ENCODE results near the gene GSTM5.
"Not testable (repeated sequence)": the region's sequence is repeated elsewhere in the genome, so short reads cannot be mapped to it uniquely, and the experiment has no call there.

Gene GSTM5

DNA sequence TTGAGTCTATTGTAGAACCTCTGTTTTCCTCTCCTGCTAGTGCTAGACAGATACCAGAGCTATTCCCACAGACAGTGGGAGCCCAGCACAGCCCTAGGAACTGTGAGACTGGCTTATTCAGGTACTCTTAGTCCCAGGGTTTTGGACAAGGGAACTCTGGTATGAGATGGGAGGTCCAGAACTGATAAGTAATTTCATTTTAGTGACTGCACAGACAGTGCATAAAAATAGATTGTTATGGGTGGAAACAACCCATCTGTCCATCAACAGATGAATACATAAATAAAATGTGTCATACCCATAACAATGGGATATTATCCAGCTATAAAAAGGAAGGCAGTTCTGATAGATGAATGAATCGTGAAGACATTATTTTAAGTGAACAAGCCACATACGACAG is 42.7 kb downstream of the GSTM5 start:
- no peak for TF ChIP-seq CTCF (IDR thresholded peaks at IDR 0.05; ENCODE audit: low read depth, low read length)
- DNase-seq (ENCODE audit: low read depth, low spot score) = no peak
- no peak overlapping the region for H3K4me3 ChIP-seq (ENCODE audit: low read depth, low read length)
- in situ Hi-C loops (cut with HindIII; ENCODE audit: low sequenced_read_pairs) = no loop called here

- in situ Hi-C loops (cut with HindIII; ENCODE audit: low sequenced_read_pairs); DNase-seq (ENCODE audit: low read depth, low spot score); H3K4me3 ChIP-seq (ENCODE audit: low read depth, low read length): not testable (repeated sequence)
These were observed 44.3 kb downstream of the GSTM5 start for GRCh38 chr1:109756325-109756724.

DNA sequence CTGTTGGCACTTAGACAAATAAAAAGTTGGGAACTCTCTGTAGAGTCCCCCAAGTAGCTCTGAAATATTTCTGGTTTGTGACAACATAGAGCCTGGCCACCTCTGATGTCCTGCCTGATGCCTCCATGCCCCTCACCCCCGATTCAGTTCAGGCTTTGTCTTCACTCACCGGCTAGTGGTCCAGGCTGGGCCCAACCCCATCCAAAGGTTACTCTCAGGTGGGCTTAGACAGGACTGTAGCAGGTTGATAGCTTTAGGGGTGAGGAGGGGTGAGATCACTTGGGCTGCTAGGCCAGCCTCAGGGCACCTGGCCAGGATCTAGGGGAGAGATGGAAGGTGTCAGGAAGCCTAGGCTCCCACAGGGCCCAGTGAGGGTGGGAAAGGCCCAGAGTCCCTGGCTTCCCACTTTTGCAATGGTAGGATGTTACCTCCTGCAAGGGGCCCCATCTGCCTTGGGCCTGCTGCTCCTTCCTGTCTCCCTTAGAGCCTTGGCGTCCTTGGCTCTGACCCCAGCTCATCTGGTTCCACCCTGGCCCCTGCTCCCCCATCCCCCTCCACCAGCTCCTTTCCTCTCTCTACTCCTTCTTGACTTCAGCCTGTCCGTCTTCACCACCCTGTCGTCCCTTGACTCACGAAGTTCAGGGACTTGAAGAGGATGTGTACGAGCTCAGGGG is 44.9 kb downstream of the GSTM5 start:
- no peak overlapping the region for H3K4me3 ChIP-seq (ENCODE audit: low read depth, low read length)
- in situ Hi-C loops (cut with HindIII; ENCODE audit: low sequenced_read_pairs) = no loop called here
- no peak for DNase-seq (ENCODE audit: low read depth, low spot score)
- no peak for TF ChIP-seq CTCF (IDR thresholded peaks at IDR 0.05; ENCODE audit: low read depth, low read length)

- no peak for DNase-seq (ENCODE audit: low read depth, low spot score)
- TF ChIP-seq CTCF (IDR thresholded peaks at IDR 0.05; ENCODE audit: low read depth, low read length) = no peak
- in situ Hi-C loops (cut with HindIII; ENCODE audit: low sequenced_read_pairs) = no loop called here
- no peak overlapping the region for H3K4me3 ChIP-seq (ENCODE audit: low read depth, low read length)
These were observed 46.1 kb downstream of the GSTM5 start for GRCh38 chr1:109757936-109758786.

- H3K4me3 ChIP-seq (ENCODE audit: low read depth, low read length) = no peak overlapping the region
- no peak for DNase-seq (ENCODE audit: low read depth, low spot score)
- in situ Hi-C loops (cut with HindIII; ENCODE audit: low sequenced_read_pairs) = no loop called here
- TF ChIP-seq CTCF (IDR thresholded peaks at IDR 0.05; ENCODE audit: low read depth, low read length) = no peak
These were observed 47.7 kb downstream of the GSTM5 start for GRCh38 chr1:109759513-109760334.

DNA sequence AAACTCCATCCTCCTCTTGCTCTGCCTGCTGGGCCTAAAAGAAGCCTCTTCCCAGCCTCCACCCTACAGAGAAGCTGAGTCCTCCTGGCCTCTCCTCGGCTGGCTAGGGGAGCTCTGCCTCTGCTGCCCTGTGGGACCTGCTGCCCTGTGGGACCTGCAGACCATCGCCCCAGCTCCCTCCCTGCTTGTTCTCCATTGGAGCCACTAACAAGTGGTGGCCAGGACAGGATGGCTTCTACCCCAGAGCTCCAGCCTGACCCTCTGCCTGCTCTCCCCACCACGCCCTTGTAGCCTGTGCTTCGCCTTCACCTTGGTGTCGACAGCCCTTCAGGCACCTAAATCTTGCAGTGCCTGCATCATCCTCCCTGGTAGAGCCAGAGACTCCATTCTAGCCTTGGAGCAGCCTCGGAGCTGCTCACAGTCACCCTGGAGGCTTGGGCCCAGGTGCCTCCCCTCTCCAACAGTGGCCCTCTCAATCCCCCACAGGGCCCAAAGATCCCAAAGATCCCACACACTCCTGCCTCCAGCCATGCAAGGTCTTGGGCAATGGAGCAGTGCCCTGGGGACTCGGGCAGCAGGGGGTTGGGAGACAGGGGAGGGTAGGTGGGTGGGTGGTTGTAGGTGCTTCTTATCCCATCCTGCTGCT is 48.7 kb downstream of the GSTM5 start:
- no peak for DNase-seq (ENCODE audit: low read depth, low spot score)
- no peak for TF ChIP-seq CTCF (IDR thresholded peaks at IDR 0.05; ENCODE audit: low read depth, low read length)
- no peak overlapping the region for H3K4me3 ChIP-seq (ENCODE audit: low read depth, low read length)
- in situ Hi-C loops (cut with HindIII; ENCODE audit: low sequenced_read_pairs) = no loop called here

Data from astrocyte of the spinal cord (primary cell).